GM12864 (cell line): Measurements from ENCODE around the gene CERS3.
A peak's percentile ranks its signal among the peaks of the same experiment; 100 is the strongest.

Source experiments
- DNase-seq: peaks from one replicate; pipeline ENCODE4 v3.0.0-alpha.2; 2011; ENCODE audit warnings: low read depth
- H3K4me3 ChIP-seq: 2 replicates; pipeline ENCODE4 v1.5.1; 2011; ENCODE audit warnings: mild to moderate bottlenecking, low read depth, low read length, control low read depth
- TF ChIP-seq, protein P1 (sequence below): IDR thresholded peaks from 2 replicates; pipeline ENCODE4 v1.5.1; 2011; ENCODE audit warnings: low read depth, mild to moderate bottlenecking, moderate library complexity, low read length, control low read depth, inconsistent platforms; ENCODE audit errors: missing control alignments

The CERS3 gene

DNA sequence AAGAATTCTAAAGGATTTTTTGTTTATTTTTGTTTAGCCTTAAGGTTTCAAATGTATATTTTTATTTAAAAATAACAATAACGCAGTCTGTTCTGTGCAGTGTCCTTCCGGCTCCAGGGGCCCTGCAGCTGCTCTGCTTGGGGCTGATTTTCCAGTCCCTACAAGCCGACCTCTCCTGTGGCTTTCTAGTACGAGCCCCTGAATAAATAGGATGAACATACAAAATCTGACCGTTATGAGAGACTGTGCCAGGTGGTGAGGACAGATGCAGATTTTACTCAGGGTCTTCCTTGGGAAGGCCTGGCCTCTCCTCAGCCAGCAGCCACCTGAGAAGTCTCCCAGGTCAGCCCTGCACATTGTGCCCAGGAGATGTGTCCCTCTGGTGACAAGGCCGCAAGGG, 127.8 kb downstream of the CERS3 start:
- H3K4me3 ChIP-seq: no peak overlapping the region
- DNase-seq: no peak
- TF ChIP-seq, protein P1, sequence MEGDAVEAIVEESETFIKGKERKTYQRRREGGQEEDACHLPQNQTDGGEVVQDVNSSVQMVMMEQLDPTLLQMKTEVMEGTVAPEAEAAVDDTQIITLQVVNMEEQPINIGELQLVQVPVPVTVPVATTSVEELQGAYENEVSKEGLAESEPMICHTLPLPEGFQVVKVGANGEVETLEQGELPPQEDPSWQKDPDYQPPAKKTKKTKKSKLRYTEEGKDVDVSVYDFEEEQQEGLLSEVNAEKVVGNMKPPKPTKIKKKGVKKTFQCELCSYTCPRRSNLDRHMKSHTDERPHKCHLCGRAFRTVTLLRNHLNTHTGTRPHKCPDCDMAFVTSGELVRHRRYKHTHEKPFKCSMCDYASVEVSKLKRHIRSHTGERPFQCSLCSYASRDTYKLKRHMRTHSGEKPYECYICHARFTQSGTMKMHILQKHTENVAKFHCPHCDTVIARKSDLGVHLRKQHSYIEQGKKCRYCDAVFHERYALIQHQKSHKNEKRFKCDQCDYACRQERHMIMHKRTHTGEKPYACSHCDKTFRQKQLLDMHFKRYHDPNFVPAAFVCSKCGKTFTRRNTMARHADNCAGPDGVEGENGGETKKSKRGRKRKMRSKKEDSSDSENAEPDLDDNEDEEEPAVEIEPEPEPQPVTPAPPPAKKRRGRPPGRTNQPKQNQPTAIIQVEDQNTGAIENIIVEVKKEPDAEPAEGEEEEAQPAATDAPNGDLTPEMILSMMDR: no peak

DNA sequence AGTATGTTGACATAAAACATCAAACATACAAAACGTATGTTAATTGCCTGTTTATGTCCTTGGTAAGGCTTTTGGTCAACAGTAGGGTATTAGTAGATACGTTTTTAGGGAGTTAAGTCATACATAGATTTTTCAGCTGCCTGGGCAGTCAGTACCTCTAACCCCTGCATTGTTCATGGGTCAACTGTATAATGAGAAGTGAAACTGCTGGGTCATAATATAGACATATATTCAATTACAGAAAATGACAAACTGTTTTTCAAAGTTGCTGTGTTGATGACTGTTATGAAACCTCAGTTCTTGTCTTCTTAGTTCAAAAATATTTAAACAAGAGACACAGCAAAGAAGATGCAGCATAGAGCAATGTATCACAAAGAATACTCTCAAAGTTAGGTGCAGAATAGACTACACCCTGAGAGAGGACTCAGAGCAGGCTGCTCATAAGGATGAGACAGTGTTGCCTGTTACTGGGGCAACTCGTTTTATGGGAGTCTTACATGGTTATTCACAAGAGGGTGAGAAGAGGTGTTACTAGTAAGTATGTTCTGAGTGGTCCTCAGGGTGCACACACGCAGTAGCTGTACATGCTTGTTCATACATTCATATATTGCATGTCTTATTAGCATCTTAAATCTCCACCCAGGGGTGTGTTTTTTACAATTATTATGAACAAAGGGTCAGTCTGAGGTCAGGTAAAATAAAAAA, 133.9 kb downstream of the CERS3 start:
- TF ChIP-seq, protein P1: no peak

DNA sequence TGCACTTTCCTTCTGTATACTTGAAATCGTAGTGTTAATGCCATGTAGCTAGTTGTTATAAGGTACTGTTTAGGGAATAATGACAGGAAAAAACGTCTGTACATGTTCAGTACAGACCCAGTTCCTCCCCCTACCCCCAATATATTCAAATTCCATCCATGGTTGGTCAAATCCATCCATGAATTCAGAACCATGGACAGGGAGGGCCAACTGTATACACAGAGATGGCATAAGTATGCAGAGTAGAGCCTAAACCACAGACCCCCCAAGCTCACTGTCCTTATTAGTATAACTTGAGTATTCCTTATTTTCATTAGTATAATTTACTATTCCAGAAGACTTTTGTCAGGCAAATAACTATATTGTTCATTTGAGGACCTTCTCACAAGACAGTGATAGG, 135.7 kb downstream of the CERS3 start:
- TF ChIP-seq, protein P1: no peak
- no peak overlapping the region for H3K4me3 ChIP-seq
- no peak for DNase-seq

More for the DNA sequence above, 133.9 kb downstream of the CERS3 start:
- no peak for DNase-seq
- H3K4me3 ChIP-seq: no peak overlapping the region

DNA sequence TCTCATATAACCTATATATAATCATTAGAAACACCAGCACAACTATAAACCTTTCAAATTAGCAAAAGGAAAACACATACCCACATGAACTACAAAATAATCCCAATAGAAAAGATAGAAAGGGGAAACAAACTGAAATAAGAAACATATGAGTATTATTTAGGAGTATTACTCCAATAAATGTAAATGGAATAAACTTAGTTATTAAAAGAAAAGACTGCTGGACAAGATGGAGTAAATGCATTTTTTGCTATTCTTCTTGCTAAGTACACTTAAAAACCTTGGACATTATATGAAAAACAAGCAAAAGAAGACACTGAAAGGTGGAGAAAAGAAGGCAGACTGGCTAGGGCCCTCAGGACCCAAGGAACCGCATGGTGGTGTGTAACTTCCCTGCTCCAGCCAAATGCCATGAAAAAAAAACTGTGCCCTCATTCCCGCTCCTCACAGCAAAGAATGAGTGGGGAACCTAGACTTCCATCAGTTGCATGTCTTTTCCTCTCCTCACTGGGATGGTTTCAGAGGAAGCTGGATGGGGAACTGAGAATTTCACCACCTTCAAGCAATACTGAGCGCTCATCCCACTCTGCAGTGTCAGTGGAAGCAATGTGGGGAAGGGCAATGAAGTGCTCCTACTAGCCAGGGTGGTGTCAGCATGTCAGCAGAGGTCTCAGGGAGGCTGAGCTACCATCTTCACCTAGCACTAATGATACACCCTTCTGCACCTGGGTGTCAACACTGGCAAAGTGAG, 143.3 kb downstream of the CERS3 start:
- no peak overlapping the region for H3K4me3 ChIP-seq
- TF ChIP-seq, protein P1: no peak
- no peak for DNase-seq

DNA sequence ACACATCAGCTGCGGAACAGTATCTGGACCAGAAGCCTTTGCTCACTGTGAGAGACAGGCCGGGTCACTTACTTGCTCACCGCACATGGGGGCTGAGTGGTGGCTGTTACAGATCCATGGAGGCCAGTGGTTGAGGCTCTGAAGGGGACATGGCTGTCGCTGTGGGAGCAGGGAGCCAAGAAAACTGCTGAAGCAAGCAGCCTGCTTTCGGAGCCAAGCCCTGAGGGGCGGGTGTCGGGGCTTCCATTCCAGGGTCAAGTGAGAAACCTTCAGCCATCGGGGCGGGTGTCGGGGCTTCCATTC, 144.7 kb downstream of the CERS3 start:
- DNase-seq: no peak
- no peak overlapping the region for H3K4me3 ChIP-seq
- TF ChIP-seq, protein P1: no peak

DNA sequence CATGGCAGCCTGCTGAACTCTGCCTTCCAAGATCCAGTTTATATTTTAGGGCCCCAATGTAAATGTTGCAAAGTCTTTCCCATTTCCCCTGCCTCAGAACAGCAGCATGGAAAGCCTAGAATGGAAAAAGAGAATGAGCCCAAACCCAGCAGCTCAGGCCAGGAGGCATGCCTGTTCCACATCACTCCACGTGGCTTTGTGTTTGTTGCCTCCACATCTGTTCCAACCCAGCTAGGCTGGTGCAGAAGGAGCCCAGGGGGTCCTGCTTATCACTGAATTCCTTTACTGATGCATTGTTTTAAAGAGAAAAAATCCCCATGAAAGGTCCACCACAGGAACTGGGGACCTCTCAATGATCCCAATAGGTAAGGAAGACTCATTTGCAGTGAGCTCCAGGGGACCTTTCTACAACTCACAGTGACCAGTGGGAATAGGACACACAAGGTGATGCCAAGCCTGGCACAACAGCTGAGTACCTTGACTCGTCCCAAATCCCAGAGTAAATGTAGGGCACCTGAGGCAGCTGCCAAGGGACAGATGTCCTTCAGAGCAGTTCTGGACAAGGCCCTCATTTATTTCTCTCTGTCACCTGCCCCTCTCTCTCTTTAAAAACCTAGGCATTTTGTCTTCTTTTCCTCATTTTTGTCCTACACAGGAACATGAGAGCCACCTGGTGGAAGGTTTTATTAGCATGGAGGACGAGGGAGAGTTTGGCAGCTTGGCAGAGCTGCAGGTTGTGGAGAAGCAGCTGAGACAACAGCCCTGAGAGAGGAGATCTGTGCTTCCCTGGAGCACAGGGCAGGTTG, 145.2 kb downstream of the CERS3 start:
- no peak overlapping the region for H3K4me3 ChIP-seq
- TF ChIP-seq, protein P1: peak; percentile 19
- no peak for DNase-seq
